ENCODE data around the gene SH2B3.

DNA sequence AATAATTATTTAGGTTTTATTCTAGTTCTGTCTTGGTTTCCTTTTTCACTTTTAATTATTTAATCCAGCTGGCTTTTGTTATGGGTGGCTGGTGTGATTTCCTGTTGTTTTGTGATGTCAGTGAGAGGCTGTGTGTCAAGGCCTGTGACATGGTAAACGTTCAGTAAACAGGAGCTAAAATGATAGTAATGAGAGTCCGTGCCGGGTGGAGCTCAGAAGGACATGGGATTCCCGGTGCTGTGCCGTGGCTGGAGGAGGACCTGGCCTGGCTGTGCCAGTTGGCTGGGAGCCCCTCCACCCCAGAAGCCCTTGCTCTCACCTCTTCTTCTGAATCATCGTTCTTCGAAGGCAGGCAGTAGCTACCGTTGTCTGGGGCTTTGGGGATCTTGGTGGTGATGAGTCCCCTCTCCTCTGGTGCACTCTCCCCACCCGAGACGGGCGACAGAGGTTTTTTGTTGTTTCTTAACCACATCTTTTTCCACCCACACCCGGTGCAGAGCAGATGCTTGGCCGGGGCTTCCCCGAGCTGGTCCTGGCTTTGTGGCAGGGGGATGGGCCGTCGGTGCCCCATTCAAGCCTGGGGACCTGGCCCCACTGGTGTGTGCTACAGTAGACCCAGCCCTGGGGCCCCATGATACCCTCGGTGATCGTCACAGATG lies 29.1 kb downstream of the SH2B3 start:
- TF ChIP-seq POLR2A (IDR thresholded peaks at IDR 0.05; ENCODE audit: low read length): no peak
- no peak for TF ChIP-seq GATA1 (IDR thresholded peaks at IDR 0.05; ENCODE audit: low read depth, low read length)
